Liver (tissue), 3 donors: ENCODE data around the gene SH3PXD2A.

Experiments used
- EGR1 ChIP-seq, 2 donors: IDR thresholded peaks; 2 replicates each; pipeline ENCODE4 v1.6.1; 2016 to 2018; ENCODE audit warnings: antibody characterized with exemption in 2 of 2, low read depth in 2 of 2
- FOXA1 ChIP-seq: IDR thresholded peaks from 2 replicates; pipeline ENCODE4 v1.6.1; 2016; ENCODE audit warnings: antibody characterized with exemption
- GABPA ChIP-seq, 2 donors: IDR thresholded peaks in 1 of 2; conservative IDR thresholded peaks in 1 of 2; 2 replicates each; pipeline ENCODE4 v1.6.1; 2016; ENCODE audit warnings: antibody characterized with exemption in 2 of 2, mild to moderate bottlenecking in 1 of 2, moderate library complexity in 1 of 2
- HNF4A ChIP-seq, 2 donors: conservative IDR thresholded peaks; 2 replicates each; pipeline ENCODE4 v1.6.1; 2016; ENCODE audit warnings: antibody characterized with exemption in 2 of 2, mild to moderate bottlenecking in 2 of 2
- RAD21 ChIP-seq, 2 donors: IDR thresholded peaks; 2 replicates each; pipeline ENCODE4 v1.6.1; 2016; ENCODE audit warnings: antibody characterized with exemption in 2 of 2, mild to moderate bottlenecking in 2 of 2
- RXRA ChIP-seq, 2 donors: IDR thresholded peaks; 2 replicates each; pipeline ENCODE4 v1.6.1; 2017 to 2018; ENCODE audit warnings: antibody characterized with exemption in 2 of 2, mild to moderate bottlenecking in 1 of 2
- SP1 ChIP-seq: IDR thresholded peaks from 2 replicates; pipeline ENCODE4 v1.6.1; 2018; ENCODE audit warnings: antibody characterized with exemption, mild to moderate bottlenecking
- TAF1 ChIP-seq: conservative IDR thresholded peaks from 2 replicates; pipeline ENCODE4 v1.6.1; 2016; ENCODE audit warnings: antibody characterized with exemption, mild to moderate bottlenecking
- YY1 ChIP-seq: IDR thresholded peaks from 2 replicates; pipeline ENCODE4 v1.6.1; 2016; ENCODE audit warnings: antibody characterized with exemption, mild to moderate bottlenecking
- TF ChIP-seq, protein P1 (sequence below): IDR thresholded peaks from 2 replicates; pipeline ENCODE4 v1.6.1; 2016; ENCODE audit warnings: antibody characterized with exemption
- TF ChIP-seq, protein P2 (sequence below): fragments of 150-350 bp; IDR thresholded peaks from 2 replicates; pipeline ENCODE4 v1.5.1; 2017; ENCODE audit warnings: improper control_type of control experiment, low read depth, low read length; ENCODE audit not compliant: missing input control
- TF ChIP-seq, protein P3 (sequence below): IDR thresholded peaks from 2 replicates; pipeline ENCODE4 v1.6.1; 2016; ENCODE audit warnings: antibody characterized with exemption, mild to moderate bottlenecking
- TF ChIP-seq, protein P4 (sequence below): IDR thresholded peaks from 2 replicates; pipeline ENCODE4 v1.6.1; 2016; ENCODE audit warnings: antibody characterized with exemption
- donor health status: healthy.
- donor health status: healthy.

DNA sequence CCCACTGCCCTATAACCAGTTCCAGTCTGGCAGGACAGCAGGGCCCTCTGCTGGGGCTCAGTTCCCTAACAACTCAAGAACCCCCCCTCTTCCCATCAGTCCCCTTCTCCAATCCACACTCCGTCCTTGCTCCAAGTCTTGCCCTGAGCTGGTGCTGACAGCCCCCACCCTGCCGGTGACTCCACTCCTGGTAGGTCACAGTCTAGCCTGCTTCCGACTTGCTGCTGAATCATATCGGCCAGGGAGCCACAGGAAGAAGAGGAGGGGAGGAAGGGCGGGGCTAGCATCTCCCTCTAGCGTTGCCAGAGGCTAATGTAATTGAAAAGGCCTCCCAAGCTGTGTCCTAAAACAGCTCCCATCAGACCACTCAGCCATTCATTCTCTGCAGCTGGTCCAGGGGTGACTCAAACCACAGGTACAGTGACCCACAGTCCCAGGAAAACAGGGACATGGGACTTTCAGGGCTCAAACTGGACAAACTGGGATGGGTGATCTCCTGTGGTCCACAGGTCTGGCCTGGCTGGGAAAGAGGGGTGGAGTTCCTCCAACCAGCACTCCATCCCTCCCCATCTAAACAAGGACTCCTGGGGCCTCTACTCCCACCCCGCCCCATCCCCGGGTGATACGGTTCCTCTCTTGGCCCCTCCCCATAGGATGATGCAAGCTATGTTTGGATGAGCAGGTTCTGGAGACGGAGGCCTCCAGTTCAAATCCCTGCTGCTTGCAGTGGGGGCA, 158.8 kb downstream of the SH3PXD2A start:
- TF ChIP-seq, protein P1, sequence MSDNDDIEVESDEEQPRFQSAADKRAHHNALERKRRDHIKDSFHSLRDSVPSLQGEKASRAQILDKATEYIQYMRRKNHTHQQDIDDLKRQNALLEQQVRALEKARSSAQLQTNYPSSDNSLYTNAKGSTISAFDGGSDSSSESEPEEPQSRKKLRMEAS: no peak
- TF ChIP-seq, protein P2, sequence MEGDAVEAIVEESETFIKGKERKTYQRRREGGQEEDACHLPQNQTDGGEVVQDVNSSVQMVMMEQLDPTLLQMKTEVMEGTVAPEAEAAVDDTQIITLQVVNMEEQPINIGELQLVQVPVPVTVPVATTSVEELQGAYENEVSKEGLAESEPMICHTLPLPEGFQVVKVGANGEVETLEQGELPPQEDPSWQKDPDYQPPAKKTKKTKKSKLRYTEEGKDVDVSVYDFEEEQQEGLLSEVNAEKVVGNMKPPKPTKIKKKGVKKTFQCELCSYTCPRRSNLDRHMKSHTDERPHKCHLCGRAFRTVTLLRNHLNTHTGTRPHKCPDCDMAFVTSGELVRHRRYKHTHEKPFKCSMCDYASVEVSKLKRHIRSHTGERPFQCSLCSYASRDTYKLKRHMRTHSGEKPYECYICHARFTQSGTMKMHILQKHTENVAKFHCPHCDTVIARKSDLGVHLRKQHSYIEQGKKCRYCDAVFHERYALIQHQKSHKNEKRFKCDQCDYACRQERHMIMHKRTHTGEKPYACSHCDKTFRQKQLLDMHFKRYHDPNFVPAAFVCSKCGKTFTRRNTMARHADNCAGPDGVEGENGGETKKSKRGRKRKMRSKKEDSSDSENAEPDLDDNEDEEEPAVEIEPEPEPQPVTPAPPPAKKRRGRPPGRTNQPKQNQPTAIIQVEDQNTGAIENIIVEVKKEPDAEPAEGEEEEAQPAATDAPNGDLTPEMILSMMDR: peak; percentile 4
- TF ChIP-seq RAD21 (IDR thresholded peaks at IDR 0.05) (no peak), RXRA (IDR thresholded peaks at IDR 0.05) (no peak), FOXA1 (no peak), YY1 (no peak), SP1 (no peak), TAF1 (no peak), EGR1 (IDR thresholded peaks at IDR 0.05; ENCODE audit: low read depth in 2 of 2) (no peak), GABPA (IDR thresholded peaks at IDR 0.05 in 1 of 2, conservative IDR thresholded peaks at IDR 0.05 in 1 of 2) (no peak), HNF4A (conservative IDR thresholded peaks at IDR 0.05) (no peak)
- TF ChIP-seq, protein P3, sequence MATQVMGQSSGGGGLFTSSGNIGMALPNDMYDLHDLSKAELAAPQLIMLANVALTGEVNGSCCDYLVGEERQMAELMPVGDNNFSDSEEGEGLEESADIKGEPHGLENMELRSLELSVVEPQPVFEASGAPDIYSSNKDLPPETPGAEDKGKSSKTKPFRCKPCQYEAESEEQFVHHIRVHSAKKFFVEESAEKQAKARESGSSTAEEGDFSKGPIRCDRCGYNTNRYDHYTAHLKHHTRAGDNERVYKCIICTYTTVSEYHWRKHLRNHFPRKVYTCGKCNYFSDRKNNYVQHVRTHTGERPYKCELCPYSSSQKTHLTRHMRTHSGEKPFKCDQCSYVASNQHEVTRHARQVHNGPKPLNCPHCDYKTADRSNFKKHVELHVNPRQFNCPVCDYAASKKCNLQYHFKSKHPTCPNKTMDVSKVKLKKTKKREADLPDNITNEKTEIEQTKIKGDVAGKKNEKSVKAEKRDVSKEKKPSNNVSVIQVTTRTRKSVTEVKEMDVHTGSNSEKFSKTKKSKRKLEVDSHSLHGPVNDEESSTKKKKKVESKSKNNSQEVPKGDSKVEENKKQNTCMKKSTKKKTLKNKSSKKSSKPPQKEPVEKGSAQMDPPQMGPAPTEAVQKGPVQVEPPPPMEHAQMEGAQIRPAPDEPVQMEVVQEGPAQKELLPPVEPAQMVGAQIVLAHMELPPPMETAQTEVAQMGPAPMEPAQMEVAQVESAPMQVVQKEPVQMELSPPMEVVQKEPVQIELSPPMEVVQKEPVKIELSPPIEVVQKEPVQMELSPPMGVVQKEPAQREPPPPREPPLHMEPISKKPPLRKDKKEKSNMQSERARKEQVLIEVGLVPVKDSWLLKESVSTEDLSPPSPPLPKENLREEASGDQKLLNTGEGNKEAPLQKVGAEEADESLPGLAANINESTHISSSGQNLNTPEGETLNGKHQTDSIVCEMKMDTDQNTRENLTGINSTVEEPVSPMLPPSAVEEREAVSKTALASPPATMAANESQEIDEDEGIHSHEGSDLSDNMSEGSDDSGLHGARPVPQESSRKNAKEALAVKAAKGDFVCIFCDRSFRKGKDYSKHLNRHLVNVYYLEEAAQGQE: no peak
- TF ChIP-seq, protein P4, sequence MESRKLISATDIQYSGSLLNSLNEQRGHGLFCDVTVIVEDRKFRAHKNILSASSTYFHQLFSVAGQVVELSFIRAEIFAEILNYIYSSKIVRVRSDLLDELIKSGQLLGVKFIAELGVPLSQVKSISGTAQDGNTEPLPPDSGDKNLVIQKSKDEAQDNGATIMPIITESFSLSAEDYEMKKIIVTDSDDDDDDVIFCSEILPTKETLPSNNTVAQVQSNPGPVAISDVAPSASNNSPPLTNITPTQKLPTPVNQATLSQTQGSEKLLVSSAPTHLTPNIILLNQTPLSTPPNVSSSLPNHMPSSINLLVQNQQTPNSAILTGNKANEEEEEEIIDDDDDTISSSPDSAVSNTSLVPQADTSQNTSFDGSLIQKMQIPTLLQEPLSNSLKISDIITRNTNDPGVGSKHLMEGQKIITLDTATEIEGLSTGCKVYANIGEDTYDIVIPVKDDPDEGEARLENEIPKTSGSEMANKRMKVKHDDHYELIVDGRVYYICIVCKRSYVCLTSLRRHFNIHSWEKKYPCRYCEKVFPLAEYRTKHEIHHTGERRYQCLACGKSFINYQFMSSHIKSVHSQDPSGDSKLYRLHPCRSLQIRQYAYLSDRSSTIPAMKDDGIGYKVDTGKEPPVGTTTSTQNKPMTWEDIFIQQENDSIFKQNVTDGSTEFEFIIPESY: no peak
